GM18861 (cell line): Measurements from ENCODE around the gene AHSP.
"Not testable (repeated sequence)": the region's sequence is repeated elsewhere in the genome, so short reads cannot be mapped to it uniquely, and the experiment has no call there.

ENCODE experiments used
- ATAC-seq: cut with Tn5 transposase; IDR thresholded peaks from one replicate; pipeline ENCODE4 v1.9.1; 2021; ENCODE audit not compliant: unreplicated experiment

AHSP gene

GRCh38 chr16:31499928-31500327, 27.8 kb upstream of the AHSP start:
- ATAC-seq = no peak

DNA sequence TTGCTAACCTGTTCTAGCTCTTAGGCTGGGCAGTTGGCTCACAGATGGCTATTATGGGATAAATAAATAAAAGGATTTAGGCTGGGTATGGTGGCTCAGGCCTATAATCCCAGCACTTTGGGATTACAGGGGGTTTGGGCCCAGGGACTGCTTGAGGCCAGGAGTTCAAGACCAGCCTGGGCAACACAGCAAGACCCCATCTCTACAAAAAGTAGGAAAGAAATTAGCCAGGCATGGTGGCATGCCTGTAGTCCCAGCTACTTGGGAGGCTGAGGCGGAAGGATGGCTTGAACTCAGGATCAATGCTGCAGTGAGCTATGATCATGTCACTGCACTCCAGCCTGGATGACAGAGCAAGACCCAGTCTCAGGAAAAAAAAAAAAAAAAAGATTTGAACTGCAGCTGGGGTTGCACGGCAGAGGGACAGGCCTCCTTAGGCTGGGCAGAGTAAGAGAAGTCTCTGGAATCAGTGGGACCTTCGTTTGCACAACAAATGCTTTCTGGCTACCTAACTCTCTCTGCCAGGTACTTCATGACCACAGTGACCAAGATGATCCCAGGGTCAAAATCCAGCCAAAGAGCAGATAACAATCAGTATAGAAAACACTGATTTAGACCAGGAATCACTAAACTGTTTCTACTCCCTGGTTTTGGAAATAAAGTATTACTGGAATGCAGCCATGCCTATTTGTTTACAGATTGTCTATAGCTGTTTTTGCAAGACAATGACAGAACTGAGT, 26.3 kb upstream of the AHSP start:
- ATAC-seq = no peak

DNA sequence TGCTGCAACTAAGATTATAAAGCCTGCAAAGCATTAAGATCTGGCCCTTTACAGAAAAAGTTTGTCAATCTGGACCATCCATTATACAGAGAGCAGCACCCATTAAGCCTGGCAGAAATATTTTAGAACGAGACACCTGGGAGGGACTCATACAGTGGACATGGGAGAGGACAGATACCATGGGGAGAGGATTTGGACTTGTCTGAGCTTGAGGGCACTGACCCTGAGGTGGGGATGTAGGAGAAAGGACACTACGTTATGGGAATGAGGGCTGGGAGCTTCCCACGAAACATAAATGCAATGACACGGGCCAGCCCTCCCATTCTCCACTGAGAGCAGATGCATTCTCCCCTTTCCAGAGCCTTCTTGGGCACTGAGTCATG, 25.7 kb upstream of the AHSP start:
- no peak for ATAC-seq

DNA sequence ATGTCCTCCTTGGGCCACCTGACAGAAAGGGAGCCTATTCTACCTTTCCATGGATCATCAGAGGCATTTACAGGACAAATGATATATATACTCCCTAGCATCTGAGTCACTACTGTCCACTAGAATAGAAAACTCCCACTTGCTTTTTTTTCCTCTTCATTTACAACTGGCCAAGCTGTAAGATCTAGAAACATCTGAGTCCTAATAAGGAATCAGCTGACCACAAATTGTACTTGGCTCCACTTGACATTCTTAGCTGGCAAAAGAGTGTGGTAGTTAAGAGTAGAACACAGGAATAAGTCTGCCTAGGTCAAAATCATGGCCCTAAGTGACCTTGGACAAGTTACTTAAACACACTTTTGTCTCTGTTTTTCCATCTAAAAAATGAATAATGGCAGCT, 24.7 kb upstream of the AHSP start:
- no peak for ATAC-seq

DNA sequence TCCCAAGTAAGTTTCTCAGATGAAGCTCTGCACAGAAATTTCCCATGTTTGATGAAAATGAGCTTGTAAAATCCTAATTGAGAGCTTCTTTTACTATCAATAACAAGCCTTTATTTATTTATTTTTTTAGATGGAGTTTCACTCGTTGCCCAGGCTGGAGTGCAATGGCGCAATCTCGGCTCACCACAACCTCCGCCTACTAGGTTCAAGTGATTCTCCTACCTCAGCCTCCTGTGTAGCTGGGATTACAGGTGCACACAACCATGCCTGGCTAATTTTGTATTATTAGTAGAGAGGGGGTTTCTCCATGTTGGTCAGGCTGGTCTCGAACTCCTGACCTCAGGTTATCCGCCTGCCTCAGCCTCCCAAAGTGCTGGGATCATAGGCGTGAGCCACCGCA, 24.1 kb upstream of the AHSP start:
- not testable (repeated sequence) for ATAC-seq

- no peak for ATAC-seq
These were observed 23.5 kb upstream of the AHSP start for GRCh38 chr16:31504159-31504558.

DNA sequence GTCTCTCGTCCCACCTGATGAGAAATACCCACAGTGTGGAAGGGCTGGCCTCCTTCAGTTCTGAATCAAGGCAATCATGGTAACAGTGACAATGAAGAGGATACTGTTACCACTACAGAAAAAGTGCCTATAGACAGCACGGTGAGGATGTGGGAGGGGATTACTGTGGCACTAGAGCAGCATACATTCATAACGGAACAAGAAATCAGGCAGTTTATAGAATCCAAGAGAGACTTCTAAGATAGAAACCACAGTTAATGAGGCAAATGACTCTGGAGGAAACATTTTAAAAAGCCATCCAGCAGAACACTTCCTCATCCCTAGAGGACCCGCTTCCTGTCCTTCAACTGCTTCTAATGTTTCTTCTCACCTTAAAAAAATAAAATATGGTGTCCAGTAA, 22.2 kb upstream of the AHSP start:
- ATAC-seq = peak; percentile 41

GRCh38 chr16:31507617-31507928, 20.1 kb upstream of the AHSP start:
- no peak for ATAC-seq

- peak; percentile 89 for ATAC-seq
These were observed 19.6 kb upstream of the AHSP start, which contains the start of gene RUSF1 for GRCh38 chr16:31507929-31508705. TSS of gene RUSF1 (minus strand) at chr16:31508391. CDS start at chr16:31508373, 18 bp downstream.

GRCh38 chr16:31508706-31509195, 18.9 kb upstream of the AHSP start:
- ATAC-seq = no peak

- no peak for ATAC-seq
These were observed 14.6 kb upstream of the AHSP start for GRCh38 chr16:31513126-31513525.

DNA sequence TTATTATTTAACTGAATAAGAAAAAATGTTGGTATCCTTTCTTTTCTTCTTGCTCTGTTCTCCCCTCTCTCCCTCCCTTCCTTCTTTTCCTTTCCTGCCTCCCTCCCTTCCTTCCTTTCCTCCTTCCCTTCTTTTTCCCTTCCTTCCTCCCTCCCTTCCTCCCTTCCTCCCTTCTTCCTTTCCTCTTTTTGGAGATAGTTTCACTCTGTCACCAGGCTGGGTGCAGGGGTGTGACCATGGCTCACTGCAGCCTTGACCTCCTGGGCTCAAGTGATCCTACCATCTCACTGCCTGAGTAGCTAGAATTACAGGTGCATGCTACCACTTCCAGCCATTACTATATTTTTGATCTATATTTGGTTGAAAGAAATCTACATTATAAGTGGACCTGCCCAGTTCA, 13.8 kb upstream of the AHSP start:
- ATAC-seq = no peak

- no peak for ATAC-seq
These were observed 9.8 kb upstream of the AHSP start for GRCh38 chr16:31517800-31518402.

- no peak for ATAC-seq
These were observed 7.8 kb upstream of the AHSP start for GRCh38 chr16:31519759-31520431.

DNA sequence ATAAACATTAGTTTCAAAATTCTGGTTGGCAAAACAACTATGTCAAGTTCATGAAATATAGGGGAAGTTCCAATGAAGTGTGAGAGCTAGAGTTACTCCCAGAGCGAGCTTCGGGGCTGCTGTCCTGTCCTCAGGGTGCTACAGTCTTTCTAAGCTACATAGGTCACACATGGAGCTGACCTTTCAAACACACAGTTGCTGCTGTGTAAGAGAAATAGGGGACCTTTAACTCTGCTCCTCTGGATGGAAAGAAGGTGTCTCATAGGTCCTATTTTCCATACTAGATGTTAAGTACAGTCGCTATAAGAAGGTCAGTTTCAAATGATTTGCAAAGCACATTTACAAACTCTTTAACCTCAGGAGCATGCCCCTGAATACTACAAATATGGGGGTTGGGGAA, 6.3 kb upstream of the AHSP start:
- no peak for ATAC-seq

- no peak for ATAC-seq
These were observed 5.6 kb upstream of the AHSP start for GRCh38 chr16:31522071-31522470.

DNA sequence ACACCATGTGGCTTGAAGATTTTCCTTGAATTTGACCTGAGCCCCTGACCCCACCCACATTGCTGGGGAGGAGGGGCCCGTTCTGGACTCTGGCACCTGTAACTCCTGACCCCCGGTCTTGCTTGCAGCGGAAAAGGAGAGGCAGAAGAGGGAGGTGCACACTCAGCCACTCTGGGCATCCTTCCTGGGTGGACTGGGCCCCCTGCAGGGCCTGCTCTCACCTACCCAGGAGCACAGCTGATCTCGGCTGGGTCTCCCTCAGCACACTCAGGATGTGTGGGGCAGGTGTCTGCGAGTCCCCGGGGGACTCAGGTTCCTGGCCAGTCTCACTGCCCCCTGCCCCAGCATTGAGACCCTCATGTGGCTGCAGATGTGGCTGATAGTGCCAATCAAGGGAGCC, 3.9 kb upstream of the AHSP start:
- ATAC-seq = not testable (repeated sequence)

DNA sequence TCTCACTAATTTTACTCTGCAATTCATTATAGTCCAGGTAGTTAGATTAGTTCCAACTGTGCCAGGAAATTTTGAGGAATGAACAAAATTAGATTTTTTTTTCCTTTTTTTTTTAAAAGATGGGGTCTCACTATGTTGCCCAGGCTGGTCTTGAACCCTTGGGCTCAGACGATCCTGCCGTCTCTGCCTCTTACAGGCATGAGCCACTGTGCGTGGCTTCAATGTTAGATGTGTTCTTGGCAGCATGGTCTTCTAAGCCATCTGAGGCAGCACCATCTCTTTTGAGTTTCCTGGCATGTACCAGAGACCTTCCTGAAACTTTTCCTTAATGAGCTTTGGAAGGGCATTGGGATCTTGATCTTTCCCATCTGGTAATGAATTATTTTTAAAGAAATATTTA, 2.6 kb upstream of the AHSP start:
- no peak for ATAC-seq

DNA sequence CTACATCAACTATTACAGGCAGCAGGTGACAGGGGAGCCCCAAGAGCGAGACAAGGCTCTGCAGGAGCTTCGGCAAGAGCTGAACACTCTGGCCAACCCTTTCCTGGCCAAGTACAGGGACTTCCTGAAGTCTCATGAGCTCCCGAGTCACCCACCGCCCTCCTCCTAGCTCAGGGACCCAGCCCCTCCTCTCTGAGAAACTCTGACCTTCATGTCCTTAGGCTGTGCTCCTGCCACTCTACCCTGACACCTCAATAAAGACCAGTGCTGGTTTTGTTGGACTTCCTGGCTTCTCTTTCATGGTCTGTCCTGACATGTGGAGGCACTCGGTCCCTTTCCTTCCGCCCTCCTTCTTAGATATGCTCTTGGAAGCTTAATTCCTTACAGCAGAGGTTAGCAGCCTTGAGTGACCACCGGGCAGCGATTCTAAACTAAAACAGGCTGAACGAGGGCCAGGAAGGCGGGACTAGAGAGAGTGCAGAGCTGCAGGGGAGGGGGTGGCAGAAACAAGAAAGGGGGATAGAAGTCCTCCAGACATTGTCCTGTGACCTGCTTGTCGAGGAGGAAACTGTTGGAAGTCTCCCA, 915 bp downstream of the AHSP start:
- ATAC-seq = no peak

DNA sequence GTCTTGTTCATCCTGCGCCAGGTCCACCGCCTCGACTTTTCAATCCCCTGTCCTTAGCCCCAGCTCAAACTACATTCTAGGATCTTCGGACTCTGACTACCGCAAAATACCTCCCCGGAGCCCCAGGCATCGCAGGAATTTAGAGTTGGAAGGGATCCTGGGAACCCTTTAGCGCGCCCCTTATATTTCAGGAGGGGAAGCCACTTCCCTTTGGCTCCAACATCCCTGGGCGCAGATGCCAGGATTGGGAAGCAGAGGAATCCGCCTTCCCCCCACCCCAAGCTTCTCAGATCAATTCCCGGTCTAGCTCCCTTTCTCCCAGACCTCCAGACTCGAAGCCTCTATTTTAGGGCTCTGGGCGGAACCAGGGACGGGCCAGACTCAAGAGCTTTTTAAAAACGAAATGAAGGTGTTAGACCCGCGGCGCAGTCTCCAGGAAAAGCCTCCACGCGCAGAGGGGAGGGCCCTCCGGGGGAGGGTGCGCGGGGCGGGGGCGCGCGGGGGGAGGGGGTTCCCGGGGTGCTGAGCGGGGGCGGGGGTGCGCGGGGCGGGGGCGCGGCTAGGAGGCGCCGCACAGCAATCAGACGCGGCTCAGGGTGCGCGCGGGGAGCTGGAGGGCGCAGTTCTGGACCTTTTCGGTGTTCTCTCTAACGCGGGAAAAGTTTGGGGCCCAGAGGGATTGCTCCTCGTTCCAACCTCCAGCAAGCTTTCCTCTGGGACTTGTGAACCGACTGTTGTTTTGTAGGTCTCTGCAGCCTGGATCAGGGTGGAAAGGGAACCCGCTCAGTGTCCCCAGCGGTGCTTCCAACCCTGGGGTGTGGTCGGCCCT, 1.6 kb downstream of the AHSP start:
- no peak for ATAC-seq
